Stromal cell of bone marrow (primary cell): ENCODE results near the gene SLC38A9.

ENCODE experiments used
- DNase-seq: peaks from one replicate; pipeline ENCODE4 v3.0.0-alpha.2; 2012; ENCODE audit warnings: low read depth

Gene SLC38A9

GRCh38 chr5:55578771-55579170, 133.4 kb downstream of the SLC38A9 start:
- no peak for DNase-seq

- DNase-seq: peak; percentile 25
These were observed 134.6 kb downstream of the SLC38A9 start for GRCh38 chr5:55577353-55578060.

DNA sequence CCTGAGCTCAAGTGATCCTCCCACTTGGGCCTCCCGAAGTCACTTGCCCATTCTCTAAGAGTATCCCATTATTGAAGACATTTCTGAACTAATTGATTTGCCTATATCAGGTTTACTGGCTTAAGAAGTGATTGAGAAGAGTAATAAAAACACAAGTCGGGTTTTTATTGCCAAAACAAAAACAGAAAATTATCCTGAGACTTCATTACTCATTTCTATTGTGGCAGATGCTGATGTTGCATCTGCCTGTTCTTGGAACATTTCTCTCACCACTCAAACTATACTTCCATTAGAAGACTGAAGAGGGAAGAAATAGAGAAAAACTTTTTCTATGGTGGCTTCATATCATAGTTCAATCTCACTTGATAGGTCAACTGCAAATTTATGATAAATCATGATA, 135.5 kb downstream of the SLC38A9 start:
- DNase-seq: no peak
